Astrocyte (in vitro differentiated cells and primary cell): ENCODE results near the gene CHSY1.

Experiments
- EZH2 ChIP-seq: IDR thresholded peaks from 2 replicates; pipeline ENCODE4 v1.6.1; 2012; ENCODE audit warnings: mild to moderate bottlenecking, low read length, inconsistent platforms; ENCODE audit not compliant: insufficient read depth
- TF ChIP-seq, protein P1 (sequence below): IDR thresholded peaks from 2 replicates; pipeline ENCODE4 v1.5.1; 2011; ENCODE audit warnings: low read depth, mild to moderate bottlenecking, inconsistent platforms, low read length, moderate library complexity; ENCODE audit not compliant: insufficient read depth

DNA sequence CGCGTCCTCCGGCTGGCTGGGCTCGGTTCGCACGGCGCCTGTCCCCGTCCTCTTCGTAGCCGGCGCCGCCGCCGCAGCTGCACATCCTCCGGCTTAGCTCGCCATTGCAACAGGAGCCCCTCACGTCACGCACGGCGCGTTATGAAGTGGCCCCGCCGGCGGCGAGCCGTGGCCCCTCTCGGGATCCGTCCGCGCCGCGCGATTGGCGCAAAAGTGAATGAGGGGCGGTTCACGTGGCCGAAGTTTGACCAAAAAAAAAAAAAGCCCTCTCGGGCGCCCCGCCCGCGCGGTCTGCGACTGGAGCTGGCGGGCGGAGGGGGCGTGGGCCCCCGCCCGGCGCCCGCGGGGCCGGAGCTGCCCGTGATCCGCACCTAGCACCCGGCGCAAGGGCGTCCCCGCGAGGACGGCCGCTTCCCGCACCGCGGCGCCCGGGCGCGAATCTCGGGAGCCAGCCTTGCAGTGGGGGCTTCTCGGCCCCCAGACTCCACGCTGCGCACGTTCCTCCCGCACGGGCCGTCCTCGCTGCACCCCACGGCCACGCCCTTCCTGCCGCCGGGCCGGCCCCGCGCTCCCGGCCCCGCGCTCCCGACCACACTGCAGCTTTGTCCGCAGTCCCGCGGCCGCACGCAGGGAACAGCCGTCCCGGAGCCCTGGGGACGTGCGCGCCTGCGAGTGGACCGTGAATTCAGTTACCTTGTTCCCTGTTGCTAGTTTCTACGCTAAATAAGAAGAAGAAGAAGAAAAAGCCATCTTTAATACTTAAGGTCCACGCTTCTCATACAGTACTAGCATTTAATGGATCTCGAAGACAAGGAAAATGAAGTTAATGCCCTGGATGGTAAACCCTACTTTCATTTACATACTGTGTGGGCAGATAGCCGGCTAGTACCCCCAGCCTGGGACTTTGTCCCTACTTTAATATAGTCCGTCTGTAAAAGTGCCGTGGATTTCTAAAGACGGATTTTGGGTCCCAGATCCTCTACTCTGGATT is at the start of gene CHSY1:
- TF ChIP-seq, protein P1, sequence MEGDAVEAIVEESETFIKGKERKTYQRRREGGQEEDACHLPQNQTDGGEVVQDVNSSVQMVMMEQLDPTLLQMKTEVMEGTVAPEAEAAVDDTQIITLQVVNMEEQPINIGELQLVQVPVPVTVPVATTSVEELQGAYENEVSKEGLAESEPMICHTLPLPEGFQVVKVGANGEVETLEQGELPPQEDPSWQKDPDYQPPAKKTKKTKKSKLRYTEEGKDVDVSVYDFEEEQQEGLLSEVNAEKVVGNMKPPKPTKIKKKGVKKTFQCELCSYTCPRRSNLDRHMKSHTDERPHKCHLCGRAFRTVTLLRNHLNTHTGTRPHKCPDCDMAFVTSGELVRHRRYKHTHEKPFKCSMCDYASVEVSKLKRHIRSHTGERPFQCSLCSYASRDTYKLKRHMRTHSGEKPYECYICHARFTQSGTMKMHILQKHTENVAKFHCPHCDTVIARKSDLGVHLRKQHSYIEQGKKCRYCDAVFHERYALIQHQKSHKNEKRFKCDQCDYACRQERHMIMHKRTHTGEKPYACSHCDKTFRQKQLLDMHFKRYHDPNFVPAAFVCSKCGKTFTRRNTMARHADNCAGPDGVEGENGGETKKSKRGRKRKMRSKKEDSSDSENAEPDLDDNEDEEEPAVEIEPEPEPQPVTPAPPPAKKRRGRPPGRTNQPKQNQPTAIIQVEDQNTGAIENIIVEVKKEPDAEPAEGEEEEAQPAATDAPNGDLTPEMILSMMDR: no peak
- no peak for TF ChIP-seq EZH2
